Sigmoid colon (tissue), 4 donors: ENCODE measurements around the gene CEP112.

Experiments
- EP300 ChIP-seq, 4 donors: sonication (generic); formaldehyde crosslinking; IDR thresholded peaks; one replicate each; pipeline ENCODE4 v1.6.1; 2017; ENCODE audit warnings: antibody characterized with exemption in 4 of 4
- POLR2A ChIP-seq, 2 donors: fragments of 450-650 bp; IDR thresholded peaks; one replicate each; pipeline ENCODE4 v1.6.1; 2016; ENCODE audit warnings: antibody characterized with exemption in 2 of 2, mild to moderate bottlenecking in 2 of 2, moderate library complexity in 2 of 2
- TF ChIP-seq, protein P1 (sequence below), 4 experiments: fragments of 450-650 bp in 3 of 4; fragments of 200-600 bp in 1 of 4; IDR thresholded peaks; one replicate each; pipeline ENCODE4 v1.5.1; 2016 to 2019; ENCODE audit warnings: antibody characterized with exemption in 4 of 4, mild to moderate bottlenecking in 3 of 4, moderate library complexity in 2 of 4

DNA sequence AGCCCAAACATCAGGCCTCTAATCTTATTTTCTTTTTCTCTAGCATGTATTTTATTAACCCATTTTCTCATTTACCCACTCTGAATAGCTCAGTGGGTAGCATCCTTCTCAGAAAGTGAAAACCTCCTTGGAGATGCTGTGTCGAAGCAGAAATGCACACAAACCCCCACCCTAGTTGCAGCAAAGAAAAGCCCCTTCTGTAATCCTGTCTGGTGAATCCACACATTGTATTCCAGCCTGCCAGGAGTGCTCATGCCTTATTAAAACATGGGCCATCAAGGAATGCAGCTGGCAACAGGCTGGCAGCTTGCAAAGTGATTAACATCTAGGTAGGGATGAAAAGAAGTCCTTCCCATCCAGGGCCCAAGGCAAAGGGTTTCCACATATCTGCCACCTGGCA lies 590.8 kb downstream of the CEP112 start:
- TF ChIP-seq, protein P1, sequence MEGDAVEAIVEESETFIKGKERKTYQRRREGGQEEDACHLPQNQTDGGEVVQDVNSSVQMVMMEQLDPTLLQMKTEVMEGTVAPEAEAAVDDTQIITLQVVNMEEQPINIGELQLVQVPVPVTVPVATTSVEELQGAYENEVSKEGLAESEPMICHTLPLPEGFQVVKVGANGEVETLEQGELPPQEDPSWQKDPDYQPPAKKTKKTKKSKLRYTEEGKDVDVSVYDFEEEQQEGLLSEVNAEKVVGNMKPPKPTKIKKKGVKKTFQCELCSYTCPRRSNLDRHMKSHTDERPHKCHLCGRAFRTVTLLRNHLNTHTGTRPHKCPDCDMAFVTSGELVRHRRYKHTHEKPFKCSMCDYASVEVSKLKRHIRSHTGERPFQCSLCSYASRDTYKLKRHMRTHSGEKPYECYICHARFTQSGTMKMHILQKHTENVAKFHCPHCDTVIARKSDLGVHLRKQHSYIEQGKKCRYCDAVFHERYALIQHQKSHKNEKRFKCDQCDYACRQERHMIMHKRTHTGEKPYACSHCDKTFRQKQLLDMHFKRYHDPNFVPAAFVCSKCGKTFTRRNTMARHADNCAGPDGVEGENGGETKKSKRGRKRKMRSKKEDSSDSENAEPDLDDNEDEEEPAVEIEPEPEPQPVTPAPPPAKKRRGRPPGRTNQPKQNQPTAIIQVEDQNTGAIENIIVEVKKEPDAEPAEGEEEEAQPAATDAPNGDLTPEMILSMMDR (IDR thresholded peaks at IDR 0.05): no peak
- TF ChIP-seq POLR2A (IDR thresholded peaks at IDR 0.05): no peak
- TF ChIP-seq EP300 (IDR thresholded peaks at IDR 0.05): no peak
